OCI-LY3 (cell line): ENCODE measurements around the gene RUNX2.

ENCODE experiments used
- H2AFZ ChIP-seq: fragments of 200-600, 300-600 bp; shearing (Covaris generic); 2 replicates; pipeline ENCODE4 v1.6.0; 2014; ENCODE audit warnings: antibody characterized with exemption, low read depth, low read length
- H3K27ac ChIP-seq: fragments of 200-600, 300-600 bp; sonication (generic); 2 replicates; pipeline ENCODE4 v1.5.1; 2014; ENCODE audit warnings: mild to moderate bottlenecking, low read length, moderate library complexity, mixed read lengths
- H3K27me3 ChIP-seq: fragments of 200-600, 300-600 bp; sonication (generic); 2 replicates; pipeline ENCODE4 v1.6.1; 2014; ENCODE audit warnings: low read depth, low read length, mixed read lengths
- H3K36me3 ChIP-seq: fragments of 200-600, 300-600 bp; sonication (generic); replicated peaks from 2 replicates; pipeline ENCODE3; 2014; ENCODE audit warnings: low read depth, low read length, mixed read lengths
- H3K4me1 ChIP-seq: fragments of 300-600, 200-600 bp; sonication (generic); 2 replicates; pipeline ENCODE4 v1.6.1; 2014; ENCODE audit warnings: low read length, mixed read lengths
- H3K4me2 ChIP-seq: fragments of 200-600, 300-600 bp; sonication (generic); 2 replicates; pipeline ENCODE4 v1.6.1; 2014; ENCODE audit warnings: low read length, mixed read lengths
- H3K4me3 ChIP-seq: fragments of 300-600, 200-600 bp; sonication (generic); 2 replicates; pipeline ENCODE4 v1.5.1; 2014; ENCODE audit warnings: antibody characterized with exemption, mild to moderate bottlenecking, low read length, moderate library complexity
- H3K79me2 ChIP-seq: fragments of 300-600, 200-600 bp; shearing (Covaris generic); 2 replicates; pipeline ENCODE4 v1.6.1; 2014; ENCODE audit warnings: mild to moderate bottlenecking, low read length, mixed read lengths
- H3K9ac ChIP-seq: fragments of 300-600, 200-600 bp; shearing (Covaris generic); 2 replicates; pipeline ENCODE4 v1.6.0; 2014; ENCODE audit warnings: mild to moderate bottlenecking, low read length, moderate library complexity
- H3K9me3 ChIP-seq: fragments of 200-600, 300-600 bp; shearing (Covaris generic); 2 replicates; pipeline ENCODE4 v1.6.1; 2014; ENCODE audit warnings: low read length, mixed read lengths; ENCODE audit not compliant: insufficient read depth
- H4K20me1 ChIP-seq: fragments of 200-600, 300-600 bp; sonication (generic); 2 replicates; pipeline ENCODE4 v1.6.1; 2016; ENCODE audit warnings: low read length, mixed read lengths; ENCODE audit not compliant: insufficient read depth
- CTCF ChIP-seq: fragments of 200-600, 300-600 bp; sonication (generic); IDR thresholded peaks from 2 replicates; pipeline ENCODE4 v1.5.1; 2014; ENCODE audit warnings: antibody characterized with exemption, low read length, low read depth
- EZH2phosphoT487 ChIP-seq: fragments of 200-600 bp; shearing (Covaris generic); IDR thresholded peaks from 2 replicates; pipeline ENCODE4 v1.6.1; 2018; ENCODE audit warnings: antibody characterized with exemption, mixed run types, low read depth

RUNX2 gene

GRCh38 chr6:45643126-45643525 is 315.0 kb downstream of the RUNX2 start:
- H3K9ac ChIP-seq = no peak overlapping the region
- no peaks in the 10 kb centered on the region for H4K20me1 ChIP-seq
- no peak overlapping the region for H2AFZ ChIP-seq
- H3K9me3 ChIP-seq = no peaks in the 10 kb centered on the region
- peaks cover 12% of the 10 kb centered on the region for H3K4me1 ChIP-seq
- no peak overlapping the region for H3K27ac ChIP-seq
- H3K79me2 ChIP-seq = no peaks in the 10 kb centered on the region
- no peak for TF ChIP-seq EZH2phosphoT487
- no peak for TF ChIP-seq CTCF
- H3K4me2 ChIP-seq = no peak overlapping the region
- H3K36me3 ChIP-seq = no peaks in the 10 kb centered on the region
- peaks cover 12% of the 10 kb centered on the region for H3K27me3 ChIP-seq
- H3K4me3 ChIP-seq = no peak overlapping the region

GRCh38 chr6:45644720-45645119 is 316.6 kb downstream of the RUNX2 start:
- peaks cover 12% of the 10 kb centered on the region for H3K4me1 ChIP-seq
- no peaks in the 10 kb centered on the region for H3K79me2 ChIP-seq
- no peaks in the 10 kb centered on the region for H4K20me1 ChIP-seq
- no peak overlapping the region for H3K27ac ChIP-seq
- H3K27me3 ChIP-seq = peaks cover 9% of the 10 kb centered on the region
- no peak overlapping the region for H3K4me3 ChIP-seq
- 0 out of 2 replicates have a peak overlapping the region, but pooled peaks have one; percentile 19 for H2AFZ ChIP-seq
- TF ChIP-seq EZH2phosphoT487 (no peak), CTCF (no peak)
- no peaks in the 10 kb centered on the region for H3K36me3 ChIP-seq
- peak overlapping the region; percentile 45; the same call in 1 of the 2 replicates for H3K4me2 ChIP-seq
- no peaks in the 10 kb centered on the region for H3K9me3 ChIP-seq
- no peak overlapping the region for H3K9ac ChIP-seq

- no peaks in the 10 kb centered on the region for H3K79me2 ChIP-seq
- H3K4me2 ChIP-seq = peak overlapping the region; percentile 45
- peaks cover 12% of the 10 kb centered on the region for H3K4me1 ChIP-seq
- no peak for TF ChIP-seq CTCF
- no peak for TF ChIP-seq EZH2phosphoT487
- 0 out of 2 replicates have a peak overlapping the region, but pooled peaks have one; percentile 19 for H2AFZ ChIP-seq
- H3K9me3 ChIP-seq = no peaks in the 10 kb centered on the region
- no peak overlapping the region for H3K9ac ChIP-seq
- H4K20me1 ChIP-seq = no peaks in the 10 kb centered on the region
- peaks cover 15% of the 10 kb centered on the region for H3K27me3 ChIP-seq
- no peak overlapping the region for H3K4me3 ChIP-seq
- H3K27ac ChIP-seq = no peak overlapping the region
- no peaks in the 10 kb centered on the region for H3K36me3 ChIP-seq
Observed at GRCh38 chr6:45645302-45645701, 317.2 kb downstream of the RUNX2 start.

- Histone ChIP-seq H3K4me3 (no peak overlapping the region), H3K9ac (no peak overlapping the region), H3K9me3 (no peaks in the 10 kb centered on the region), H3K79me2 (no peaks in the 10 kb centered on the region), H2AFZ (no peak overlapping the region), H3K27ac (no peak overlapping the region), H3K27me3 (peaks cover 36% of the 10 kb centered on the region), H3K36me3 (no peaks in the 10 kb centered on the region), H4K20me1 (no peaks in the 10 kb centered on the region), H3K4me2 (no peak overlapping the region), H3K4me1 (peaks cover 12% of the 10 kb centered on the region)
- TF ChIP-seq CTCF (no peak), EZH2phosphoT487 (no peak)
Observed at GRCh38 chr6:45647341-45648261, 319.5 kb downstream of the RUNX2 start.
